ENCODE results near the gene CDC34. TPM values are rescaled to one million over a fixed set of nuclear protein-coding genes. Genes with fewer than 3 reads are reported as not detected.

Gene CDC34
- total and polyA plus RNA-seq, 9 of the 15 experiments (the other 6 are each of a cell fraction or from before 2014, with no cell fraction given): 0.80 to 203 (median 65.5) TPM

DNA sequence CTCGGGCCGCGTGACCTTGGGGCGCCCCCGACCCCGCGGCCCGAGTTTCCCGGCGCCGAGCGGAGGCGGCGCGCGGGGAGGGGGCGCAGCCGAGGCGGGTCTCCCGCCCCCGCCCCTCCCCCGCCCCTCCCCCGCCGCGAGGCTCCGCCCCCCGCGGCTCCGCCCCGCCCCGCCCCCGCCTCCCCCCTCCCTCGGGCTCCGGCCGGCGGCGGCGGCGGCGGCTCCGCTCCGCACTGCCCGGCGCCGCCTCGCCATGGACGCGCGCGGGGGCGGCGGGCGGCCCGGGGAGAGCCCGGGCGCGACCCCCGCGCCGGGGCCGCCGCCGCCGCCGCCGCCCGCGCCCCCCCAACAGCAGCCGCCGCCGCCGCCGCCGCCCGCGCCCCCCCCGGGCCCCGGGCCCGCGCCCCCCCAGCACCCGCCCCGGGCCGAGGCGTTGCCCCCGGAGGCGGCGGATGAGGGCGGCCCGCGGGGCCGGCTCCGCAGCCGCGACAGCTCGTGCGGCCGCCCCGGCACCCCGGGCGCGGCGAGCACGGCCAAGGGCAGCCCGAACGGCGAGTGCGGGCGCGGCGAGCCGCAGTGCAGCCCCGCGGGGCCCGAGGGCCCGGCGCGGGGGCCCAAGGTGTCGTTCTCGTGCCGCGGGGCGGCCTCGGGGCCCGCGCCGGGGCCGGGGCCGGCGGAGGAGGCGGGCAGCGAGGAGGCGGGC, 58.3 kb downstream of the CDC34 start, which contains the start of gene HCN2:
Gene HCN2, plus strand, starts transcription at position 189 of the 703 bp plus-strand sequence. Its CDS starts 65 bp downstream, at position 254.
- H3K4me1 ChIP-seq (replicated peaks in 1 of 2; ENCODE audit: control insufficient read depth in 2 of 2, insufficient read depth in 2 of 2, low read length in 2 of 2): peaks cover 3 to 82% of the 10 kb centered on the region in 2 experiments; a peak in 3 of 5 replicates
- H2AFZ ChIP-seq (ENCODE audit: low read depth, low read length): no peak within 1 kb of the TSS
- H4K20me1 ChIP-seq (replicated peaks; ENCODE audit: control insufficient read depth, insufficient read depth, low read length): peaks cover 17% of the 10 kb centered on the region; the same call in 1 of the 2 replicates
- peaks cover 5 to 22% of the 10 kb centered on the region in 2 experiments; a peak in 3 of 5 replicates for H3K27me3 ChIP-seq (ENCODE audit: control insufficient read depth in 2 of 2, insufficient read depth in 2 of 2, low read length in 2 of 2)
- H3K4me2 ChIP-seq (ENCODE audit: insufficient read depth, low read length): peak within 1 kb of the TSS; percentile 53
- H3K4me3 ChIP-seq: peak within 1 kb of the TSS; percentile 34
- no peaks in the 10 kb centered on the region for H3K79me2 ChIP-seq (ENCODE audit: control insufficient read depth, insufficient read depth, low read length)
- in situ Hi-C loops (cut with MboI) (no loop called here), intact Hi-C loops (cut with micrococcal nuclease) (loop anchor here (10.0 kb wide), 2 partner anchors 55 to 145 kb away; partner anchors contain the start of gene CDC34)
- no TSS peak for BruUV-seq (replicated peaks)
- no peaks in the 10 kb centered on the region for H3K9me3 ChIP-seq (replicated peaks; ENCODE audit: control insufficient read depth, insufficient read depth, low read depth, low read length)
- ATAC-seq (0 out of 3 replicates have a peak, but pooled peaks have one; percentile 9), FAIRE-seq (no peak), DNase-seq (ENCODE audit: extremely low read depth in 1 of 4, low spot score in 3 of 4) (peak; percentile 21 to 83 (median 78))
- peak within 1 kb of the TSS in 1 of 2 experiments; percentile 83; a peak in 3 of 4 replicates for H3K9ac ChIP-seq (ENCODE audit: insufficient read depth in 1 of 2, low read depth in 2 of 2, low read length in 2 of 2)
- no peaks in the 10 kb centered on the region for H3K36me3 ChIP-seq (ENCODE audit: control insufficient read depth, insufficient read depth, low read length)
- ChIA-PET POLR2A (interaction anchor here (0.9 kb wide), 1 partner anchor 15 kb away, joined by 4 read pairs; no protein-coding TSS in a partner anchor), CTCF (ENCODE audit: low intra/inter-chr PET ratio) (no interaction called here)
- WGBS (ENCODE audit: insufficient coverage, low coverage, missing lambda C conversion rate): 0% methylated on average over 2 of the region's 132 CpGs
- H3K9me1 ChIP-seq (ENCODE audit: control insufficient read depth, insufficient read depth, low read length): no peaks in the 10 kb centered on the region
- H3K27ac ChIP-seq (ENCODE audit: extremely low read depth, low read depth, low read length): peak within 1 kb of the TSS; percentile 47; the same call in 2 of the 3 replicates
- TF ChIP-seq ZNF23 (CRISPR knock-in tag; IDR thresholded peaks at IDR 0.05): no peak
- no peak for TF ChIP-seq HNRNPL (IDR thresholded peaks at IDR 0.05; ENCODE audit: low read depth, low read length)
- TF ChIP-seq RFX1 (IDR thresholded peaks at IDR 0.05): no peak
- TF ChIP-seq TCFL5 (CRISPR knock-in tag; conservative IDR thresholded peaks at IDR 0.05): no peak
- TF ChIP-seq DPF2 (IDR thresholded peaks at IDR 0.05): no peak
- TF ChIP-seq, protein P1, sequence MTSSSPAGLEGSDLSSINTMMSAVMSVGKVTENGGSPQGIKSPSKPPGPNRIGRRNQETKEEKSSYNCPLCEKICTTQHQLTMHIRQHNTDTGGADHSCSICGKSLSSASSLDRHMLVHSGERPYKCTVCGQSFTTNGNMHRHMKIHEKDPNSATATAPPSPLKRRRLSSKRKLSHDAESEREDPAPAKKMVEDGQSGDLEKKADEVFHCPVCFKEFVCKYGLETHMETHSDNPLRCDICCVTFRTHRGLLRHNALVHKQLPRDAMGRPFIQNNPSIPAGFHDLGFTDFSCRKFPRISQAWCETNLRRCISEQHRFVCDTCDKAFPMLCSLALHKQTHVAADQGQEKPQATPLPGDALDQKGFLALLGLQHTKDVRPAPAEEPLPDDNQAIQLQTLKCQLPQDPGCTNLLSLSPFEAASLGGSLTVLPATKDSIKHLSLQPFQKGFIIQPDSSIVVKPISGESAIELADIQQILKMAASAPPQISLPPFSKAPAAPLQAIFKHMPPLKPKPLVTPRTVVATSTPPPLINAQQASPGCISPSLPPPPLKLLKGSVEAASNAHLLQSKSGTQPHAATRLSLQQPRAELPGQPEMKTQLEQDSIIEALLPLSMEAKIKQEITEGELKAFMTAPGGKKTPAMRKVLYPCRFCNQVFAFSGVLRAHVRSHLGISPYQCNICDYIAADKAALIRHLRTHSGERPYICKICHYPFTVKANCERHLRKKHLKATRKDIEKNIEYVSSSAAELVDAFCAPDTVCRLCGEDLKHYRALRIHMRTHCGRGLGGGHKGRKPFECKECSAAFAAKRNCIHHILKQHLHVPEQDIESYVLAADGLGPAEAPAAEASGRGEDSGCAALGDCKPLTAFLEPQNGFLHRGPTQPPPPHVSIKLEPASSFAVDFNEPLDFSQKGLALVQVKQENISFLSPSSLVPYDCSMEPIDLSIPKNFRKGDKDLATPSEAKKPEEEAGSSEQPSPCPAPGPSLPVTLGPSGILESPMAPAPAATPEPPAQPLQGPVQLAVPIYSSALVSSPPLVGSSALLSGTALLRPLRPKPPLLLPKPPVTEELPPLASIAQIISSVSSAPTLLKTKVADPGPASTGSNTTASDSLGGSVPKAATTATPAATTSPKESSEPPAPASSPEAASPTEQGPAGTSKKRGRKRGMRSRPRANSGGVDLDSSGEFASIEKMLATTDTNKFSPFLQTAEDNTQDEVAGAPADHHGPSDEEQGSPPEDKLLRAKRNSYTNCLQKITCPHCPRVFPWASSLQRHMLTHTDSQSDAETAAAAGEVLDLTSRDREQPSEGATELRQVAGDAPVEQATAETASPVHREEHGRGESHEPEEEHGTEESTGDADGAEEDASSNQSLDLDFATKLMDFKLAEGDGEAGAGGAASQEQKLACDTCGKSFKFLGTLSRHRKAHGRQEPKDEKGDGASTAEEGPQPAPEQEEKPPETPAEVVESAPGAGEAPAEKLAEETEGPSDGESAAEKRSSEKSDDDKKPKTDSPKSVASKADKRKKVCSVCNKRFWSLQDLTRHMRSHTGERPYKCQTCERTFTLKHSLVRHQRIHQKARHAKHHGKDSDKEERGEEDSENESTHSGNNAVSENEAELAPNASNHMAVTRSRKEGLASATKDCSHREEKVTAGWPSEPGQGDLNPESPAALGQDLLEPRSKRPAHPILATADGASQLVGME (CRISPR knock-in tag; IDR thresholded peaks at IDR 0.05): no peak
- no peak for TF ChIP-seq ERF (CRISPR knock-in tag; IDR thresholded peaks at IDR 0.05)
- no peak for TF ChIP-seq SAFB2 (IDR thresholded peaks at IDR 0.05; ENCODE audit: borderline replicate concordance, low read depth, low read length, severe bottlenecking)
- TF ChIP-seq, protein P2, sequence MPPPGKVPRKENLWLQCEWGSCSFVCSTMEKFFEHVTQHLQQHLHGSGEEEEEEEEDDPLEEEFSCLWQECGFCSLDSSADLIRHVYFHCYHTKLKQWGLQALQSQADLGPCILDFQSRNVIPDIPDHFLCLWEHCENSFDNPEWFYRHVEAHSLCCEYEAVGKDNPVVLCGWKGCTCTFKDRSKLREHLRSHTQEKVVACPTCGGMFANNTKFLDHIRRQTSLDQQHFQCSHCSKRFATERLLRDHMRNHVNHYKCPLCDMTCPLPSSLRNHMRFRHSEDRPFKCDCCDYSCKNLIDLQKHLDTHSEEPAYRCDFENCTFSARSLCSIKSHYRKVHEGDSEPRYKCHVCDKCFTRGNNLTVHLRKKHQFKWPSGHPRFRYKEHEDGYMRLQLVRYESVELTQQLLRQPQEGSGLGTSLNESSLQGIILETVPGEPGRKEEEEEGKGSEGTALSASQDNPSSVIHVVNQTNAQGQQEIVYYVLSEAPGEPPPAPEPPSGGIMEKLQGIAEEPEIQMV (tag; conservative IDR thresholded peaks at IDR 0.05; ENCODE audit: low read depth): no peak
- peak; percentile 52; the same call in 1 of the 2 replicates for TF ChIP-seq ZBTB7A (IDR thresholded peaks at IDR 0.05; ENCODE audit: borderline replicate concordance, control insufficient read depth, low read depth, low read length)
- 0 out of 2 replicates have a peak, but pooled peaks have one; percentile 5 for TF ChIP-seq POLR2G (IDR thresholded peaks at IDR 0.05; ENCODE audit: low read depth, low read length)
- no peak for TF ChIP-seq GTF2E2 (tag; IDR thresholded peaks at IDR 0.05)
- no peak for TF ChIP-seq ZKSCAN8 (CRISPR knock-in tag; IDR thresholded peaks at IDR 0.05)

All from K562 (cell line).